ENCODE measurements around the gene COL6A5.

Gene COL6A5

DNA sequence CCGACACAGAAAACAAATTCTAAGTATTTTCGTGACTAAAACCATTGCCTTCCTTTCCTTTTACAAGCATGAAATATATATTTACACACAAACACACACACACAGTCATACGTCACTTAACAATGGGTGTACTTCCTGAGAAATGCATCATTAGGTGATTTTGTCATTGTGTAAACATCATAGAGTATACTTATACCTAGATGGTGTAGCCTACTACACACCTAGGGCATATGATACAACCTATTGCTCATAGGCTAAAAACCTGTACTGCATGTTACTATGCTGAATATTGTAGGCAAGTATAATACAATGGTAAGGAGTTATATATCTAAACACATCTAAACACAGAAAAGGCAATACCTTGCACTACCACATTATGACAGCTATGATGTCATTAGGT, 28.6 kb downstream of the COL6A5 start:
- FAIRE-seq, result no peak
- no peak for DNase-seq (ENCODE audit: insufficient read length, low spot score)
- TF ChIP-seq, protein P1, sequence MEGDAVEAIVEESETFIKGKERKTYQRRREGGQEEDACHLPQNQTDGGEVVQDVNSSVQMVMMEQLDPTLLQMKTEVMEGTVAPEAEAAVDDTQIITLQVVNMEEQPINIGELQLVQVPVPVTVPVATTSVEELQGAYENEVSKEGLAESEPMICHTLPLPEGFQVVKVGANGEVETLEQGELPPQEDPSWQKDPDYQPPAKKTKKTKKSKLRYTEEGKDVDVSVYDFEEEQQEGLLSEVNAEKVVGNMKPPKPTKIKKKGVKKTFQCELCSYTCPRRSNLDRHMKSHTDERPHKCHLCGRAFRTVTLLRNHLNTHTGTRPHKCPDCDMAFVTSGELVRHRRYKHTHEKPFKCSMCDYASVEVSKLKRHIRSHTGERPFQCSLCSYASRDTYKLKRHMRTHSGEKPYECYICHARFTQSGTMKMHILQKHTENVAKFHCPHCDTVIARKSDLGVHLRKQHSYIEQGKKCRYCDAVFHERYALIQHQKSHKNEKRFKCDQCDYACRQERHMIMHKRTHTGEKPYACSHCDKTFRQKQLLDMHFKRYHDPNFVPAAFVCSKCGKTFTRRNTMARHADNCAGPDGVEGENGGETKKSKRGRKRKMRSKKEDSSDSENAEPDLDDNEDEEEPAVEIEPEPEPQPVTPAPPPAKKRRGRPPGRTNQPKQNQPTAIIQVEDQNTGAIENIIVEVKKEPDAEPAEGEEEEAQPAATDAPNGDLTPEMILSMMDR (IDR thresholded peaks at IDR 0.05; ENCODE audit: insufficient read depth, missing control alignments), result no peak

DNA sequence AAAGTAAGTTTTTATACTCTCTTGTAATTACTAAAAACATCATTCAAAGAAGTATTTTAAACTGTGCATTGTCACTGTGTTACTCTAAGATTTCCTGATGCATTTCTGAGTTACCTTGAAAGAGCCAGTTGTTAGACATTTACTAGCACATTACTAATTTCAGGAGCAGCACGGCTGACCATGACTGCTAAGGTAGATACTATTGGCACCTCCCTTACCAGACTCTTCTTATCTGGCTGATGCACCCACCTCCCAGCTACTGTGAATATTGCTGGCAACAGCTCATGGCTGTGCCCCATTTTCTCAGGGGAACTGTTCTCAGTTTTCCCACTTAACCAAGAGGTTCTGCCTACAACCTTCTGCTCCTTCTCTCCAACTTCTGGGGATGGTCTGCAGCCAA, 29.4 kb downstream of the COL6A5 start:
- TF ChIP-seq, protein P1 (IDR thresholded peaks at IDR 0.05; ENCODE audit: insufficient read depth, missing control alignments), result no peak
- FAIRE-seq, result no peak
- DNase-seq (ENCODE audit: insufficient read length, low spot score), result no peak

DNA sequence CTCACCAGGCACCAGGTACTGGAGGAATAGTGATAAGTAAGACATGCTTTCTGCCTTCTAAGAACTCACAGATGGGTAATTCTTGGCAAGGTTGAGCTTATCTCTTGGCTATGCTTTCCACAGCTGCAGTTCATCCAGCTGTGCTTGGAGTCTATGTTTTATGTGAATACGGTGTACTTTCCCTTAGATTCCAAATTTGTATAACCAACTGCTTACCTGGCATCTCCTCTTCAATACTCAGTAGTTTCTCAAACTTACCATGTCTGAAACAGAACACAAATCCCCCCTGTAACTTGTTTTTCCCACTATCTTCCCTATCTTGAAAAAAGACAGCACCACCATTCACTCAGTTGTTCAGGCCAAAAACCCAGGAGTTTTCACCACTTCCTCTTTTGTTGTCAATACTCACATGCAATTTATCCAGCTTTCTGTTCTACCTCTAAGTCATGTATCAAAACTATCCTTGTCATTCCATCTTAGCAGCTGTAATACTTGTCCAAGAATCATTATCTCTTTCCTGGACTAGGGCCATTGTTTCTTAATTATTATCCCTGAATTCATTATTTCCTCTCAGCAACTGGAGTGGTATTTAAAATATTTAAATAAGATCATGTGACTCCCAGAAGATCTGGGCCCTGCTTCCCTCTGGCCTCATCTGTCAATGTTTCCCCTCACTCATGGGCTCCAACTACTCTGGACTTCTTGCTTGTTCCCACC, 32.6 kb downstream of the COL6A5 start:
- TF ChIP-seq, protein P1 (IDR thresholded peaks at IDR 0.05; ENCODE audit: insufficient read depth, missing control alignments), result no peak
- DNase-seq (ENCODE audit: insufficient read length, low spot score) (no peak), FAIRE-seq (no peak)

DNA sequence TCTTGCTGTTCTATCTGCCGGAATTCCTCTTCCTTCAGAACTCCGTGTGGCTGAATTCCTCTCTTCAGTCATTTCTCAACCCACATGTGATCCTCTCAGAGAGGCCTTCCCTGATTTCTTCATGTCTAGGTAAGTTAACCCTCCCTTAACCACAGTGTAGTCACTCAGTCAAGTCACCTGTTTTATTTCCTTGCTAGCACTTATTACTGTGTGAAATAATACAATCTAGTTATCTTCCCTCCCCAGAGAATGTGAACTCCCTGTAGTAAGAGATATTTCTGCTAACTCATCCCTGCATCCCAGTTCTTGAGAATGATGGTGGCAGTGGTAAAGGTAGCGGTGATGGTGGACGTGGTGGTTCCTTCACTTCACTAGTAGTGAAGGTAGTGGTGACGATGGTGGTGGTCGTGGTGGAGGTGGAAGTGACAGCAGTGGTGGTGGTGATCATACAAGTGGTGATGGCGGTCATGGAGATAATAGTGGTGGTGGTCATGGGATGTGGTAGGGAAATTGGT, 33.3 kb downstream of the COL6A5 start:
- TF ChIP-seq, protein P1 (IDR thresholded peaks at IDR 0.05; ENCODE audit: insufficient read depth, missing control alignments), result no peak
- FAIRE-seq (no peak), DNase-seq (ENCODE audit: insufficient read length, low spot score) (no peak)

DNA sequence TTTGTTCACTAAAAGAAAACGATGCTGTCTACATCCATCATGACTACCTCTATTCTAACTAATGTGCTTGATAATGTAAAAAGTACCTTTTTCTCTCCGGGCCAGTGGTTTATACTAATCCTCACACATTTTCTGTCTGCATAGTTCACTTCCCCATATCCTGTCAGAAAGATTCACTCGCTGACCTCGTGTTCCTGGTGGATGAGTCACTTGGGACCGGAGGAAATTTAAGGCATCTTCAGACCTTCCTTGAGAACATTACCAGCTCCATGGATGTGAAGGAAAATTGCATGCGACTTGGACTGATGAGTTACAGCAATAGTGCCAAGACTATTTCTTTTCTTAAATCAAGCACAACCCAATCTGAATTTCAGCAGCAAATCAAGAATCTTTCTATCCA, 33.8 kb downstream of the COL6A5 start:
- DNase-seq (ENCODE audit: insufficient read length, low spot score), result no peak
- TF ChIP-seq, protein P1 (IDR thresholded peaks at IDR 0.05; ENCODE audit: insufficient read depth, missing control alignments), result no peak
- FAIRE-seq, result no peak

DNA sequence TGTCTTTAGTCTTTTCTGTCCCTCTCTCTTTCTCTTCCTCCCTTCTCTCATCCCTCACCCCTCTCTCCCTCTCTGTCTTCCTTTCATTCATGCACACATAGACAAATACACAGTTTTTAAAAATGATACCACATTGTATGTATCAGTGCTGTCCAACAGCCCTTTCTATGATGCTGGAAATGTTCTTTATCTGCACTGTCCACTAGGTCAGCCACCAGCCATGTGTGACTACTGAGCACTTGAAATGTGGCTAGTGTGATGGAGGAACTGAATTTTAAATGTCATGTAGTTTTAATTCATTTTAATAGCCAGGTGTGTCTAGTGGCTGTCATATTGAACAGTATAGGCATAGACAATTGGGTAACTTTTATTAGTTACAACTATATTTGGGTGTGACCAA, 34.9 kb downstream of the COL6A5 start:
- FAIRE-seq, result no peak
- TF ChIP-seq, protein P1 (IDR thresholded peaks at IDR 0.05; ENCODE audit: insufficient read depth, missing control alignments), result no peak
- no peak for DNase-seq (ENCODE audit: insufficient read length, low spot score)

DNA sequence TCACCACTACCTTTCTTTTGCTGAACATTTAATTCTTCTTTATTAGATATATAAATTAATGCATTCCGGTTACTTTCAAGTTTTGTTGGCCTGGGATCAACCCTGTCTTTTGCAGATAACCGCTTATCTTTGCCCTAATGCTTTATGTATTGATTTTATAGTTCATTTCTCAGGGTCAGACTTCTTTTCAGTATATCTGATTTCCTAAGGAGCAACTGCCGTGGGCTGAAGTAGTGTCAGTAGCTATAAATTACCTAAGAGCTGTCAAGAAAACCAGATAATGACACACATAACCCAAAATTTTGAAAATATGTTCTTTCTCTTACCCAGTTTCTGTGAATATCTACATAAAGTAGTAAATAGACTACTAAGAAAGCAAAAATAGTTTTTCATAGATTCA, 38.0 kb downstream of the COL6A5 start:
- no peak for FAIRE-seq
- TF ChIP-seq, protein P1 (IDR thresholded peaks at IDR 0.05; ENCODE audit: insufficient read depth, missing control alignments), result no peak
- no peak for DNase-seq (ENCODE audit: insufficient read length, low spot score)

Measured in D721Med (cell line).